ENCODE data around the gene EVI5L. TPM values are rescaled to one million over a fixed set of nuclear protein-coding genes. Genes with fewer than 3 reads are reported as not detected.
A peak's percentile ranks its signal among the peaks of the same experiment; 100 is the strongest.

Gene EVI5L
- total RNA-seq, 2 experiments from 2014 or later: 5.2 to 6.0 TPM

DNA sequence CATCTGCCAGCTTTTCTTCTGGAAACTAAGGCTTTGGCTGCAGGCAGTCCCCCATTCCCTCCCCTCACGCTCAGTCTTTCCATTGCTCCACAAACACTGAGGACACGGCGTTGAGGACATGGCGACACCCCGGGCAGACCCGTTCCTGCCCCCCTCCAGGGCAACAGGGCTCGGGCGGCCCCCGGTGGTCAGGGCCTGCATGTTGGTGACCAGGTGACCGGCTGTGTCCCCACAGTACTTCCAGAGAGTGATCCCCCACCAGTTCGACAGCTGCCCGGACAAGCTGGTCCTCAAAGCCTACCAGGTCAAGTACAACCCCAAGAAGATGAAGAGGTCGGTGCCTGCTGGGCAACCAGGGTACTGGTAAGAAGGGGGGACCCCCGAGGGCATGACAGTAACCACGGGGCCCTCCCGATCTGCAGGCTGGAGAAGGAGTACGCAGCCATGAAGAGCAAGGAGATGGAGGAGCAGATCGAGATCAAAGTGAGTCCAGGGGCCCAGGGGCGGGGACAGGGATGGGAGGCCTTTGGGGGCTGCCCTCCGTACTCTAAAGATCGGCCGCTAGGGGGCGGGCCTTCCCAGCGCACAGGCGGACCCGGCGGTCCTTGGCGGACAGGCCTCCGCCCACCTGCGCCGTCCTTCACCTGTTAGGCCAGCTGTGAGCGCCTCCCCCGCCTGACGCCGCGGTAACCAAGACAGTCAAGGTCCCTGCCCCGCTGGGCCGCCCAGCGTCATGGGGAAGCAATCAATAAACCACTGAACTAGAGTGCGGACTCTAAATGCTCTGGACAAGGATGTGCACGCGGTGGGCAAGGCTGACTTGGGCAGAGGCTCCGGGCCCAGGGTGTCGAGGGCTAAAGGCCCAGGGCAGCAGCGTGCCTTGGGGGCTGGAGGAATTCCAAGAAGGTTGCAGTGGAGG is 23.1 kb downstream of the EVI5L start:
- intact Hi-C loops (cut with DNase I, micrococcal nuclease): loop anchor here (1.0 to 2.0 kb wide), 2 partner anchors 72 kb away; no protein-coding TSS in a partner anchor
- H3K27ac ChIP-seq (ENCODE audit: low read depth in 1 of 2, low read length in 2 of 2): no peak overlapping the region
- H3K36me3 ChIP-seq (ENCODE audit: insufficient read depth, low read length): no peaks in the 10 kb centered on the region
- peak; percentile 92 for TF ChIP-seq CTCF (IDR thresholded peaks at IDR 0.05)
- Mint-ChIP-seq H3K36me3 (ENCODE audit: low read depth) (no peaks in the 10 kb centered on the region), H3K4me3 (no peak overlapping the region), H3K4me1 (ENCODE audit: low read depth) (no peaks in the 10 kb centered on the region), H3K27me3 (peaks cover 3% of the 10 kb centered on the region), H3K27ac (no peak overlapping the region), H3K9me3 (no peaks in the 10 kb centered on the region)
- ATAC-seq (ENCODE audit: poor library complexity) (peak; percentile 72), DNase-seq (peak; percentile 45 to 81 (median 58))
- ChIA-PET POLR2A (no interaction called here), CTCF (interaction anchor here (0.6 to 1.2 kb wide), 4 partner anchors 16 to 76 kb away, joined by 3 to 4 read pairs (median 4); partner anchors contain the start of gene SNAPC2)
- peaks cover 0 to 8% of the 10 kb centered on the region in 2 experiments for H3K27me3 ChIP-seq (ENCODE audit: control insufficient read depth in 1 of 2, insufficient read depth in 2 of 2, low read length in 2 of 2)
- peaks cover 9% of the 10 kb centered on the region for H3K4me1 ChIP-seq (ENCODE audit: insufficient read depth, low read length)
- no peak overlapping the region for H3K4me3 ChIP-seq (ENCODE audit: low read length)
- H3K9me3 ChIP-seq (ENCODE audit: control insufficient read depth in 1 of 2, insufficient read depth in 1 of 2, low read length in 2 of 2): no peaks in the 10 kb centered on the region

DNA sequence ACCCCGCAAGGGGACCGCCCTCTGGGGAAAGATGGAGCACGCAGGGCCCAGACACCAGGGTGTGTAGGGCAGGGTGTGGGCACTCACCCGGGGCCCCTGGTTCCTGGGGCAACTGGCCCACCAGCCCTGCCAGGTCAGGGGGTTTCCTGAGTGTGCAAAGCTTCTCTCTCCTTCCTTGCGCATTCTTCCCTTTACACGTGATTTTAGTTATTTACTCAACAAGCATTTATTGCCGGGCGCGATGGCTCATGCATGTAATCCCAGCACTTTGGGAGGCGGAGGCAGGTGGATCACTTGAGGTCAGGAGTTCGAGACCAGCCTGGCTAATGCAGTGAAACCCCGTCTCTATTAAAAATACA is 23.7 kb downstream of the EVI5L start:
- Mint-ChIP-seq H3K4me1 (ENCODE audit: low read depth) (no peaks in the 10 kb centered on the region), H3K27me3 (peaks cover 3% of the 10 kb centered on the region), H3K9me3 (no peaks in the 10 kb centered on the region), H3K27ac (no peak overlapping the region), H3K4me3 (no peak overlapping the region), H3K36me3 (ENCODE audit: low read depth) (no peaks in the 10 kb centered on the region)
- ChIA-PET CTCF (interaction anchor here (1.1 to 1.4 kb wide), 3 partner anchors 16 to 75 kb away, joined by 3 to 6 read pairs (median 4); partner anchors contain the start of gene SNAPC2), POLR2A (no interaction called here)
- Histone ChIP-seq H3K27ac (ENCODE audit: low read depth in 1 of 2, low read length in 2 of 2) (no peak overlapping the region), H3K27me3 (ENCODE audit: control insufficient read depth in 1 of 2, insufficient read depth in 2 of 2, low read length in 2 of 2) (peaks cover 0 to 13% of the 10 kb centered on the region in 2 experiments), H3K36me3 (ENCODE audit: insufficient read depth, low read length) (no peaks in the 10 kb centered on the region), H3K9me3 (ENCODE audit: control insufficient read depth in 1 of 2, insufficient read depth in 1 of 2, low read length in 2 of 2) (no peaks in the 10 kb centered on the region), H3K4me3 (ENCODE audit: low read length) (no peak overlapping the region), H3K4me1 (ENCODE audit: insufficient read depth, low read length) (peaks cover 9% of the 10 kb centered on the region)
- TF ChIP-seq CTCF (IDR thresholded peaks at IDR 0.05): no peak
- ATAC-seq (ENCODE audit: poor library complexity): no peak
- intact Hi-C loops (cut with DNase I, micrococcal nuclease): loop anchor here (1.0 to 2.0 kb wide), 3 partner anchors 71 to 149 kb away; no protein-coding TSS in a partner anchor
- DNase-seq: no peak

GRCh38 chr19:7855426-7856108 is 25.5 kb downstream of the EVI5L start:
- intact Hi-C loops (cut with DNase I, micrococcal nuclease): loop anchor here in 1 of 2 experiments (2.0 kb wide), 1 partner anchor 147 kb away; no protein-coding TSS in a partner anchor
- TF ChIP-seq CTCF (IDR thresholded peaks at IDR 0.05): no peak

More at GRCh38 chr19:7855426-7856108, 25.5 kb downstream of the EVI5L start:
- H3K27me3 ChIP-seq (ENCODE audit: control insufficient read depth in 1 of 2, insufficient read depth in 2 of 2, low read length in 2 of 2): peaks cover 10 to 18% of the 10 kb centered on the region in 2 experiments
- ChIA-PET POLR2A (no interaction called here), CTCF (no interaction called here)
- DNase-seq: peak in 1 of 14 experiments; percentile 14
- H3K9me3 Mint-ChIP-seq: no peaks in the 10 kb centered on the region
- ATAC-seq (ENCODE audit: poor library complexity): no peak
- H3K27ac ChIP-seq (ENCODE audit: low read depth in 1 of 2, low read length in 2 of 2): no peak overlapping the region
- no peak overlapping the region for H3K4me3 Mint-ChIP-seq
- H3K27ac Mint-ChIP-seq: no peak overlapping the region
- no peaks in the 10 kb centered on the region for H3K4me1 Mint-ChIP-seq (ENCODE audit: low read depth)
- H3K4me3 ChIP-seq (ENCODE audit: low read length): no peak overlapping the region
- peaks cover 9% of the 10 kb centered on the region for H3K4me1 ChIP-seq (ENCODE audit: insufficient read depth, low read length)
- H3K9me3 ChIP-seq (ENCODE audit: control insufficient read depth in 1 of 2, insufficient read depth in 1 of 2, low read length in 2 of 2): no peaks in the 10 kb centered on the region
- no peaks in the 10 kb centered on the region for H3K36me3 Mint-ChIP-seq (ENCODE audit: low read depth)
- no peaks in the 10 kb centered on the region for H3K36me3 ChIP-seq (ENCODE audit: insufficient read depth, low read length)
- H3K27me3 Mint-ChIP-seq: peaks cover 3% of the 10 kb centered on the region
